DMS53 treated with DMSO at 0.1 percent for 48 hours (cell line): ENCODE measurements around the gene METTL13.

Experiments
- DNase-seq: peaks from one replicate; lab custom pipeline; 2025; ENCODE audit not compliant: unreplicated experiment; lab: John Stamatoyannopoulos, UW

Gene METTL13

GRCh38 chr1:171845998-171846397 is 64.5 kb downstream of the METTL13 start:
- DNase-seq, result no peak
